ENCODE measurements around the gene SYT14.

Gene SYT14

GRCh38 chr1:210200124-210200736 lies 262.2 kb downstream of the SYT14 start:
- no peak for DNase-seq (ENCODE audit: low read depth, low spot score)

GRCh38 chr1:210201681-210202080 lies 263.7 kb downstream of the SYT14 start:
- DNase-seq (ENCODE audit: low read depth, low spot score): no peak

GRCh38 chr1:210207597-210208450 lies 269.8 kb downstream of the SYT14 start:
- DNase-seq (ENCODE audit: low read depth, low spot score): no peak

DNA sequence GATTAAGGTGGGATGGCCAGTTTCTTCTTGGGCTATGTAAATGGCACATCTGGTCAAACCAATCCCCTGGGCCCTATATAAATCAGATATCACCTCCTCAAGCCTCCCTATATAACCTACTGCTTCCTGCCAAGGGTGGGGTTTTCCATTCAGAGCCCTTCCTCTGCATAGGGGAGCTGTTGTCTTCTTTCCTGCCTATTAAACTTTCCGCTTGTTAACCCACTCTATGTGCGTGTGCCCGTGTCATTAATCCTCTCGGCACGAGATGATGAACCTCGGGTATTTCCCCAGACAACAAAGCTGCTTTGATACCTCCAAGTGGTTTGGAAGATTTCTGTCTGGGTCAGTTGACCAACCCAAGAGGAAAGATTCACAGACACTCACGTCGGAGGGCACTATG lies 275.3 kb downstream of the SYT14 start:
- no peak for DNase-seq (ENCODE audit: low read depth, low spot score)

- DNase-seq (ENCODE audit: low read depth, low spot score): no peak
These were observed 276.8 kb downstream of the SYT14 start for GRCh38 chr1:210214573-210215409.

- DNase-seq (ENCODE audit: low read depth, low spot score): no peak
These were observed 279.5 kb downstream of the SYT14 start for GRCh38 chr1:210217482-210217881.

- DNase-seq (ENCODE audit: low read depth, low spot score): no peak
These were observed 280.0 kb downstream of the SYT14 start for GRCh38 chr1:210218047-210218446.
